NCI-H2029 treated with DMSO at 0.1 percent for 48 hours (cell line): ENCODE measurements around the gene NDST1.
A peak's percentile ranks its signal among the peaks of the same experiment; 100 is the strongest.

ENCODE experiments used
- DNase-seq: peaks from one replicate; lab custom pipeline; 2025; lab: John Stamatoyannopoulos, UW

Gene NDST1

GRCh38 chr5:150489360-150490295 is 18.3 kb upstream of the NDST1 start:
- DNase-seq: no peak

GRCh38 chr5:150490296-150490669 is 17.6 kb upstream of the NDST1 start:
- DNase-seq: no peak

- DNase-seq: no peak
Observed at GRCh38 chr5:150490754-150491153, 17.2 kb upstream of the NDST1 start.

- DNase-seq: no peak
Observed at GRCh38 chr5:150491876-150492275, 16.1 kb upstream of the NDST1 start.

GRCh38 chr5:150492621-150493020 is 15.3 kb upstream of the NDST1 start:
- DNase-seq: no peak

- DNase-seq: no peak
Observed at GRCh38 chr5:150496098-150496497, 11.8 kb upstream of the NDST1 start.

GRCh38 chr5:150496534-150496933 is 11.4 kb upstream of the NDST1 start:
- no peak for DNase-seq

- DNase-seq: no peak
Observed at GRCh38 chr5:150497274-150497988, 10.5 kb upstream of the NDST1 start.

GRCh38 chr5:150497989-150498317 is 10.0 kb upstream of the NDST1 start:
- DNase-seq: no peak

- DNase-seq: no peak
Observed at GRCh38 chr5:150498501-150498900, 9.4 kb upstream of the NDST1 start.

GRCh38 chr5:150498971-150499370 is 9.0 kb upstream of the NDST1 start:
- no peak for DNase-seq

- no peak for DNase-seq
Observed at GRCh38 chr5:150499437-150499956, 8.4 kb upstream of the NDST1 start.

- peak; percentile 15 for DNase-seq
Observed at GRCh38 chr5:150500328-150500841, 7.5 kb upstream of the NDST1 start.

- no peak for DNase-seq
Observed at GRCh38 chr5:150500905-150501304, 7.0 kb upstream of the NDST1 start.

GRCh38 chr5:150502106-150502505 is 5.8 kb upstream of the NDST1 start:
- no peak for DNase-seq

GRCh38 chr5:150502847-150503246 is 5.1 kb upstream of the NDST1 start:
- DNase-seq: no peak

- no peak for DNase-seq
Observed at GRCh38 chr5:150503386-150503785, 4.5 kb upstream of the NDST1 start.

- DNase-seq: peak; percentile 90
Observed at GRCh38 chr5:150503977-150504620, 3.8 kb upstream of the NDST1 start.

- no peak for DNase-seq
Observed at GRCh38 chr5:150505041-150505511, 2.9 kb upstream of the NDST1 start.

GRCh38 chr5:150505816-150506215 is 2.1 kb upstream of the NDST1 start:
- no peak for DNase-seq

GRCh38 chr5:150506571-150507473 is 1.1 kb upstream of the NDST1 start:
- no peak for DNase-seq
